ENCODE results near the gene SCTR.

DNA sequence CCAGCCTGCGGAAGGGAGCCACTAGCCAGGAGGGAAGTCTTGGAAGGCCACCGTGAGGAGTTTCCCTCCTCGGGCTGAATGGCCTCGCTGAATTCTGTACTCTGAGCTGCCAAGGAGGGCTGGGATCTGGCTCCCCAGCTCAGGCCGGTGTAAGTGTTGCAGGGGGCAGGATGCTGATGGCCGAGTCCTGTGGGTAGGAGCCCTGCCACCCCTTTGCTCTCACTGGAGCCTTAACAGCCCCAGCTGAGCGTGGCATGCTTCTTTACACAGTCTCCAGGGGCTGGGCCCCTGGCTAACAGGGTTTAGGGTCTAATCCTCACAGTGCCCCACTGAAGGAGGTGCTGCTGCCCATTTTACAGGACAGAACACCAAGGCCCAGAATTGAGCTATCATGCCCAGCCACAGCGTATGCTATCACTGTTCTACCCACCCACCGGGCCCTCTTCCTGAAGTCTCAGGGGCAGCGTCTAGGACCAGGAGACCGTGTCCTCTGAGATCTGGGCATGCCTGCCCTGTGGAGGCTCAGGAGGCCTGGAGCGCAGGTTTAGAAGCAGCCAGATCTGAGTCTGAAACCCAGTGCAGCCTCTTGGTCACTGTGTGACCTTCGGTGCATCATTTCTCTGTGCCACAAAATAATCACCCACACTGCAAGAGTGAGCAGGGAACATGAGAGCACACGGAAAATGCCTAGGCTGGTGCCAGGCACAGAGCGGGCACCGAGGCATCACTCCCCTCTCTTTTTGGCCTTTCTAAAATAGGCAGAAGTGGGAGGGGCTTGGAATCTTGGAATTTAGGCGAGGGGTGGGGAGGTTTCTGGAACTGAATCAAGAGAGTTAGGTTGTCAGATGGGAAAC, 49.7 kb downstream of the SCTR start:
- TF ChIP-seq, protein P1, sequence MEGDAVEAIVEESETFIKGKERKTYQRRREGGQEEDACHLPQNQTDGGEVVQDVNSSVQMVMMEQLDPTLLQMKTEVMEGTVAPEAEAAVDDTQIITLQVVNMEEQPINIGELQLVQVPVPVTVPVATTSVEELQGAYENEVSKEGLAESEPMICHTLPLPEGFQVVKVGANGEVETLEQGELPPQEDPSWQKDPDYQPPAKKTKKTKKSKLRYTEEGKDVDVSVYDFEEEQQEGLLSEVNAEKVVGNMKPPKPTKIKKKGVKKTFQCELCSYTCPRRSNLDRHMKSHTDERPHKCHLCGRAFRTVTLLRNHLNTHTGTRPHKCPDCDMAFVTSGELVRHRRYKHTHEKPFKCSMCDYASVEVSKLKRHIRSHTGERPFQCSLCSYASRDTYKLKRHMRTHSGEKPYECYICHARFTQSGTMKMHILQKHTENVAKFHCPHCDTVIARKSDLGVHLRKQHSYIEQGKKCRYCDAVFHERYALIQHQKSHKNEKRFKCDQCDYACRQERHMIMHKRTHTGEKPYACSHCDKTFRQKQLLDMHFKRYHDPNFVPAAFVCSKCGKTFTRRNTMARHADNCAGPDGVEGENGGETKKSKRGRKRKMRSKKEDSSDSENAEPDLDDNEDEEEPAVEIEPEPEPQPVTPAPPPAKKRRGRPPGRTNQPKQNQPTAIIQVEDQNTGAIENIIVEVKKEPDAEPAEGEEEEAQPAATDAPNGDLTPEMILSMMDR (IDR thresholded peaks at IDR 0.05; ENCODE audit: low read length) = no peak
- TF ChIP-seq EZH2 (optimal IDR thresholded peaks at IDR 0.05; ENCODE audit: low read depth, low read length) = no peak
